Measurements from ENCODE around the gene SORCS3. TPM values are rescaled to one million over a fixed set of nuclear protein-coding genes. Genes with fewer than 3 reads are reported as not detected.

SORCS3 gene
- total RNA-seq, 1 donor from 2014 or later = 0.31 TPM

GRCh38 chr10:104657036-104657435 is 15.9 kb downstream of the SORCS3 start:
- Mint-ChIP-seq H3K4me1 (ENCODE audit: low read depth) (no peaks in the 10 kb centered on the region), H3K4me3 (ENCODE audit: low read depth) (no peak overlapping the region), H3K36me3 (ENCODE audit: insufficient read depth) (no peaks in the 10 kb centered on the region), H3K9me3 (ENCODE audit: low read depth) (no peaks in the 10 kb centered on the region), H3K27ac (no peak overlapping the region), H3K27me3 (peaks cover 9% of the 10 kb centered on the region)
- no peak for DNase-seq (ENCODE audit: low spot score, unreplicated experiment)
- TF ChIP-seq CTCF (IDR thresholded peaks at IDR 0.05; ENCODE audit: unreplicated experiment) = no peak

- Mint-ChIP-seq H3K4me3 (ENCODE audit: low read depth) (no peak overlapping the region), H3K4me1 (ENCODE audit: low read depth) (no peaks in the 10 kb centered on the region), H3K27me3 (peaks cover 10% of the 10 kb centered on the region), H3K9me3 (ENCODE audit: low read depth) (no peaks in the 10 kb centered on the region), H3K27ac (no peak overlapping the region), H3K36me3 (ENCODE audit: insufficient read depth) (no peaks in the 10 kb centered on the region)
- TF ChIP-seq CTCF (IDR thresholded peaks at IDR 0.05; ENCODE audit: unreplicated experiment) = no peak
- no peak for DNase-seq (ENCODE audit: low spot score, unreplicated experiment)
These were observed 16.4 kb downstream of the SORCS3 start for GRCh38 chr10:104657457-104657856.

GRCh38 chr10:104658067-104658466 is 17.0 kb downstream of the SORCS3 start:
- Mint-ChIP-seq H3K27ac (no peak overlapping the region), H3K4me3 (ENCODE audit: low read depth) (no peak overlapping the region), H3K4me1 (ENCODE audit: low read depth) (no peaks in the 10 kb centered on the region), H3K27me3 (peaks cover 12% of the 10 kb centered on the region), H3K9me3 (ENCODE audit: low read depth) (no peaks in the 10 kb centered on the region), H3K36me3 (ENCODE audit: insufficient read depth) (no peaks in the 10 kb centered on the region)
- TF ChIP-seq CTCF (IDR thresholded peaks at IDR 0.05; ENCODE audit: unreplicated experiment) = no peak
- DNase-seq (ENCODE audit: low spot score, unreplicated experiment) = no peak

- H3K36me3 Mint-ChIP-seq (ENCODE audit: insufficient read depth) = no peaks in the 10 kb centered on the region
These were observed 18.7 kb downstream of the SORCS3 start for GRCh38 chr10:104659809-104660208.

GRCh38 chr10:104663076-104663475 is 22.0 kb downstream of the SORCS3 start:
- Mint-ChIP-seq H3K36me3 (ENCODE audit: insufficient read depth) (no peaks in the 10 kb centered on the region), H3K27ac (no peak overlapping the region), H3K4me1 (ENCODE audit: low read depth) (peaks cover 4% of the 10 kb centered on the region), H3K27me3 (peaks cover 12% of the 10 kb centered on the region), H3K4me3 (ENCODE audit: low read depth) (no peak overlapping the region), H3K9me3 (ENCODE audit: low read depth) (no peaks in the 10 kb centered on the region)
- TF ChIP-seq CTCF (IDR thresholded peaks at IDR 0.05; ENCODE audit: unreplicated experiment) = no peak
- no peak for DNase-seq (ENCODE audit: low spot score, unreplicated experiment)

More at GRCh38 chr10:104659809-104660208, 18.7 kb downstream of the SORCS3 start:
- Mint-ChIP-seq H3K27ac (no peak overlapping the region), H3K4me1 (ENCODE audit: low read depth) (peaks cover 4% of the 10 kb centered on the region), H3K27me3 (peaks cover 12% of the 10 kb centered on the region), H3K4me3 (ENCODE audit: low read depth) (no peak overlapping the region), H3K9me3 (ENCODE audit: low read depth) (no peaks in the 10 kb centered on the region)
- no peak for TF ChIP-seq CTCF (IDR thresholded peaks at IDR 0.05; ENCODE audit: unreplicated experiment)
- DNase-seq (ENCODE audit: low spot score, unreplicated experiment) = no peak

All from progenitor cell of endocrine pancreas (in vitro differentiated cells).